AG08396 (cell line): ENCODE data around the gene LGR4.
"Not testable (repeated sequence)": the region's sequence is repeated elsewhere in the genome, so short reads cannot be mapped to it uniquely, and the experiment has no call there.

Experiments
- DNase-seq: peaks from one replicate; pipeline ENCODE4 v3.0.0; 2012; ENCODE audit warnings: low spot score, mixed read lengths

Gene LGR4

GRCh38 chr11:27472398-27473016 is at the start of gene LGR4:
LGR4 (minus strand) TSS chr11:27472790; CDS start chr11:27472302, 488 bp downstream.
- peak; percentile 89 for DNase-seq

- no peak for DNase-seq
Measured at GRCh38 chr11:27520226-27520625, 47.6 kb upstream of the LGR4 start.

GRCh38 chr11:27518518-27518917 is 45.9 kb upstream of the LGR4 start:
- no peak for DNase-seq

GRCh38 chr11:27517490-27517889 is 44.9 kb upstream of the LGR4 start:
- DNase-seq = not testable (repeated sequence)

GRCh38 chr11:27514558-27514957 is 42.0 kb upstream of the LGR4 start:
- peak; percentile 39 for DNase-seq

- no peak for DNase-seq
Measured at GRCh38 chr11:27514076-27514475, 41.5 kb upstream of the LGR4 start.

- DNase-seq = no peak
Measured at GRCh38 chr11:27513389-27513788, 40.8 kb upstream of the LGR4 start.

GRCh38 chr11:27512238-27512637 is 39.6 kb upstream of the LGR4 start:
- no peak for DNase-seq

- no peak for DNase-seq
Measured at GRCh38 chr11:27509908-27510307, 37.3 kb upstream of the LGR4 start.

GRCh38 chr11:27507557-27508322 is 35.1 kb upstream of the LGR4 start:
- no peak for DNase-seq

- DNase-seq = peak; percentile 95
Measured at GRCh38 chr11:27506200-27507182, 33.9 kb upstream of the LGR4 start, which contains the start of gene LIN7C. LIN7C (minus strand) TSS chr11:27506769; CDS start chr11:27506752, 17 bp downstream.

GRCh38 chr11:27505781-27506180 is 33.2 kb upstream of the LGR4 start:
- DNase-seq = no peak

GRCh38 chr11:27504205-27504604 is 31.6 kb upstream of the LGR4 start:
- no peak for DNase-seq

GRCh38 chr11:27501100-27501499 is 28.5 kb upstream of the LGR4 start:
- DNase-seq = no peak

- no peak for DNase-seq
Measured at GRCh38 chr11:27497911-27498310, 25.3 kb upstream of the LGR4 start.

GRCh38 chr11:27497284-27497866 is 24.8 kb upstream of the LGR4 start:
- DNase-seq = no peak

- DNase-seq = no peak
Measured at GRCh38 chr11:27496461-27496860, 23.9 kb upstream of the LGR4 start.

- no peak for DNase-seq
Measured at GRCh38 chr11:27495710-27496300, 23.2 kb upstream of the LGR4 start.

GRCh38 chr11:27489092-27489491 is 16.5 kb upstream of the LGR4 start:
- no peak for DNase-seq

GRCh38 chr11:27487706-27488105 is 15.1 kb upstream of the LGR4 start:
- DNase-seq = no peak

- no peak for DNase-seq
Measured at GRCh38 chr11:27485930-27486773, 13.6 kb upstream of the LGR4 start.
